ENCODE data around the gene KLHL41. TPM values are rescaled to one million over a fixed set of nuclear protein-coding genes. Genes with fewer than 3 reads are reported as not detected.

Gene KLHL41
- total and polyA plus RNA-seq, 10 of the 15 experiments (the other 5 are each of a cell fraction or from before 2014, with no cell fraction given): 0.03 to 0.38 (median 0.10) TPM; not detected in 3

DNA sequence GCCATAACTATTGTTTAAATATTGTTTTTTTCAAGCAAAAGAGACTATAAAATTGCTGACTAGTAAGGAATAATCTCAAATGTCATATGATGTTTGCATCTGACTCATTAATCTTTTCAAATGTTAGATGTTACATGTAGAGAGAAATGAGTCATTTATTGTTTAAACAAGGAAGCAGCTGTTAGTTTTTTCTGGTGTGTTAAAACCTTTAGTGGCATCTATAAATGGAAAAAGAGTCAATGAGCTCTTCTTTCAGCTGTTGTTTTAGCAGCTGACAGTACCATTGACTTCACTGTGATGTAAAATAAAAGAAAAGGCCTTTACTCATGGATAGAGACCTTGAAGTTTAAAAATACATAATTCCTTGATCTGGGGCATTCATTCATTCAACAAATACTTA lies 1.8 kb upstream of the KLHL41 start:
- no peaks in the 10 kb centered on the region for H3K4me1 ChIP-seq (ENCODE audit: control insufficient read depth, insufficient read depth, low read length)
- no peak overlapping the region for H3K9ac ChIP-seq (ENCODE audit: control insufficient read depth, insufficient read depth, low read length)
- no peaks in the 10 kb centered on the region; a peak in 1 of 4 replicates for H3K27me3 ChIP-seq (replicated peaks in 1 of 2; ENCODE audit: control insufficient read depth in 2 of 2, insufficient read depth in 2 of 2, low read length in 1 of 2)
- no TSS peak for BruUV-seq (replicated peaks)
- no peaks in the 10 kb centered on the region for H3K9me3 ChIP-seq (replicated peaks; ENCODE audit: control insufficient read depth, insufficient read depth, low read length)
- H3K4me3 ChIP-seq: no peak overlapping the region
- in situ Hi-C loops (cut with MboI): no loop called here
- ChIA-PET POLR2A (no interaction called here), CTCF (interaction anchor here (0.7 to 1.4 kb wide), 3 partner anchors 8 to 56 kb away, joined by 3 to 4 read pairs (median 3); no protein-coding TSS in a partner anchor), SMC1A (ENCODE audit: uncharacterized antibody, unreplicated experiment) (interaction anchor here (0.6 to 1.0 kb wide), 2 partner anchors 123 to 1274 kb away, joined by 3 read pairs; no protein-coding TSS in a partner anchor), RAD21 (ENCODE audit: unreplicated experiment) (no interaction called here)
- no peaks in the 10 kb centered on the region for H4K20me1 ChIP-seq (ENCODE audit: control insufficient read depth, insufficient read depth)
- ATAC-seq (no peak), FAIRE-seq (no peak), DNase-seq (ENCODE audit: low read depth, low spot score) (no peak)
- H3K36me3 ChIP-seq (ENCODE audit: control insufficient read depth in 2 of 2, insufficient read depth in 2 of 2, low read length in 1 of 2): no peaks in the 10 kb centered on the region
- TF ChIP-seq ATF7 (IDR thresholded peaks at IDR 0.05; ENCODE audit: low read depth) (peak; percentile 28; the same call in 1 of the 2 replicates), SPI1 (IDR thresholded peaks at IDR 0.05; ENCODE audit: borderline replicate concordance, insufficient read depth, low read depth, low read length) (no peak), JUNB (IDR thresholded peaks at IDR 0.05) (0 out of 2 replicates have a peak, but pooled peaks have one; percentile 32)
- TF ChIP-seq, protein P1, sequence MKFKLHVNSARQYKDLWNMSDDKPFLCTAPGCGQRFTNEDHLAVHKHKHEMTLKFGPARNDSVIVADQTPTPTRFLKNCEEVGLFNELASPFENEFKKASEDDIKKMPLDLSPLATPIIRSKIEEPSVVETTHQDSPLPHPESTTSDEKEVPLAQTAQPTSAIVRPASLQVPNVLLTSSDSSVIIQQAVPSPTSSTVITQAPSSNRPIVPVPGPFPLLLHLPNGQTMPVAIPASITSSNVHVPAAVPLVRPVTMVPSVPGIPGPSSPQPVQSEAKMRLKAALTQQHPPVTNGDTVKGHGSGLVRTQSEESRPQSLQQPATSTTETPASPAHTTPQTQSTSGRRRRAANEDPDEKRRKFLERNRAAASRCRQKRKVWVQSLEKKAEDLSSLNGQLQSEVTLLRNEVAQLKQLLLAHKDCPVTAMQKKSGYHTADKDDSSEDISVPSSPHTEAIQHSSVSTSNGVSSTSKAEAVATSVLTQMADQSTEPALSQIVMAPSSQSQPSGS (IDR thresholded peaks at IDR 0.05; ENCODE audit: low read length): no peak
- H3K27ac ChIP-seq (ENCODE audit: control insufficient read depth, insufficient read depth): no peak overlapping the region
- no peak overlapping the region for H2AFZ ChIP-seq (ENCODE audit: control insufficient read depth, low read depth, low read length)
- intact Hi-C loops (cut with micrococcal nuclease; ENCODE audit: unreplicated experiment): no loop called here
- H3K4me2 ChIP-seq (ENCODE audit: control insufficient read depth, insufficient read depth): no peak overlapping the region
- no peaks in the 10 kb centered on the region for H3K79me2 ChIP-seq (ENCODE audit: control insufficient read depth, insufficient read depth, low read length)

GRCh38 chr2:169509955-169510354 lies 453 bp downstream of the KLHL41 start:
- in situ Hi-C loops (cut with MboI) (no loop called here), intact Hi-C loops (cut with micrococcal nuclease; ENCODE audit: unreplicated experiment) (no loop called here)
- no peak overlapping the region for H2AFZ ChIP-seq (ENCODE audit: control insufficient read depth, low read depth, low read length)
- H3K9me3 ChIP-seq (replicated peaks; ENCODE audit: control insufficient read depth, insufficient read depth, low read length): no peaks in the 10 kb centered on the region
- no peak overlapping the region for H3K4me2 ChIP-seq (ENCODE audit: control insufficient read depth, insufficient read depth)
- H3K36me3 ChIP-seq (ENCODE audit: control insufficient read depth in 2 of 2, insufficient read depth in 2 of 2, low read length in 1 of 2): no peaks in the 10 kb centered on the region
- no peak for DNase-seq (ENCODE audit: low read depth, low spot score)
- ChIA-PET POLR2A (no interaction called here), SMC1A (ENCODE audit: uncharacterized antibody, unreplicated experiment) (no interaction called here), CTCF (interaction anchor here (1.0 to 1.1 kb wide), 2 partner anchors 18 to 28 kb away, joined by 3 read pairs; no protein-coding TSS in a partner anchor), RAD21 (ENCODE audit: unreplicated experiment) (no interaction called here)
- H3K9ac ChIP-seq (ENCODE audit: control insufficient read depth, insufficient read depth, low read length): no peak overlapping the region
- ATAC-seq: no peak
- no peak overlapping the region for H3K4me3 ChIP-seq
- FAIRE-seq: no peak
- H3K27ac ChIP-seq (ENCODE audit: control insufficient read depth, insufficient read depth): no peak overlapping the region
- H3K79me2 ChIP-seq (ENCODE audit: control insufficient read depth, insufficient read depth, low read length): no peaks in the 10 kb centered on the region
- BruUV-seq (replicated peaks): no TSS peak
- TF ChIP-seq STAT3 (IDR thresholded peaks at IDR 0.05; ENCODE audit: low read depth, low read length) (no peak), PRDM15 (CRISPR knock-in tag; IDR thresholded peaks at IDR 0.05) (no peak), SIX5 (IDR thresholded peaks at IDR 0.05; ENCODE audit: low read depth, low read length, severe bottlenecking) (no peak)
- TF ChIP-seq, protein P2, sequence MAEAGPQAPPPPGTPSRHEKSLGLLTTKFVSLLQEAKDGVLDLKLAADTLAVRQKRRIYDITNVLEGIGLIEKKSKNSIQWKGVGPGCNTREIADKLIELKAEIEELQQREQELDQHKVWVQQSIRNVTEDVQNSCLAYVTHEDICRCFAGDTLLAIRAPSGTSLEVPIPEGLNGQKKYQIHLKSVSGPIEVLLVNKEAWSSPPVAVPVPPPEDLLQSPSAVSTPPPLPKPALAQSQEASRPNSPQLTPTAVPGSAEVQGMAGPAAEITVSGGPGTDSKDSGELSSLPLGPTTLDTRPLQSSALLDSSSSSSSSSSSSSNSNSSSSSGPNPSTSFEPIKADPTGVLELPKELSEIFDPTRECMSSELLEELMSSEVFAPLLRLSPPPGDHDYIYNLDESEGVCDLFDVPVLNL (IDR thresholded peaks at IDR 0.05; ENCODE audit: low read depth, low read length): no peak
- H3K27me3 ChIP-seq (replicated peaks in 1 of 2; ENCODE audit: control insufficient read depth in 2 of 2, insufficient read depth in 2 of 2, low read length in 1 of 2): no peaks in the 10 kb centered on the region; a peak in 1 of 4 replicates
- no peaks in the 10 kb centered on the region for H3K4me1 ChIP-seq (ENCODE audit: control insufficient read depth, insufficient read depth, low read length)
- 74% methylated on average over 8 of the region's 8 CpGs for WGBS (ENCODE audit: insufficient coverage, insufficient replicate concordance, low lambda C conversion rate, missing lambda C conversion rate)
- no peaks in the 10 kb centered on the region for H4K20me1 ChIP-seq (ENCODE audit: control insufficient read depth, insufficient read depth)

Measured in GM12878 (cell line).